Transverse colon (tissue), 4 donors: ENCODE measurements around the gene ANKRD1. TPM values are rescaled to one million over a fixed set of nuclear protein-coding genes. Genes with fewer than 3 reads are reported as not detected.

ENCODE experiments used
- DNase-seq: peaks from one replicate; pipeline ENCODE4 v3.0.0-alpha.2; 2019
- H3K27ac ChIP-seq, 4 donors: fragments of 200-600 bp; sonication (generic); 2 replicates each; pipeline ENCODE4 v1.5.1; 2016 to 2018; ENCODE audit warnings: inconsistent platforms in 4 of 4
- H3K27me3 ChIP-seq: fragments of 200-600 bp; sonication (generic); 2 replicates; pipeline ENCODE4 v1.5.1; 2017; ENCODE audit warnings: inconsistent platforms
- H3K36me3 ChIP-seq, 4 donors: fragments of 200-600 bp; sonication (generic); 2 replicates each; pipeline ENCODE4 v1.5.1; 2017 to 2019; ENCODE audit warnings: inconsistent platforms in 4 of 4
- H3K4me1 ChIP-seq, 4 donors: fragments of 200-600 bp; sonication (generic); 2 replicates each; pipeline ENCODE4 v1.5.1; 2017 to 2020; ENCODE audit warnings: inconsistent platforms in 4 of 4
- H3K4me3 ChIP-seq, 4 donors: fragments of 200-600 bp; sonication (generic); 1 replicate in 1 of 4; 2 replicates in 3 of 4; pipeline versions ENCODE4 v1.5.1 to v1.6.1; 2017 to 2019; ENCODE audit warnings: inconsistent platforms in 4 of 4
- H3K9me3 ChIP-seq, 2 donors: fragments of 200-600 bp; sonication (generic); 2 replicates each; pipeline ENCODE4 v1.5.1; 2017 to 2019; ENCODE audit warnings: inconsistent platforms in 2 of 2
- CTCF ChIP-seq, 5 experiments: fragments of 200-600 bp in 3 of 5; fragments of 450-650 bp in 2 of 5; sonication (generic) in 3 of 5; IDR thresholded peaks; 1 replicate in 2 of 5; 2 replicates in 3 of 5; pipeline ENCODE4 v1.5.1; 2016 to 2017; ENCODE audit warnings: antibody characterized with exemption in 5 of 5, inconsistent platforms in 3 of 5, mild to moderate bottlenecking in 2 of 5, moderate library complexity in 1 of 5
- EP300 ChIP-seq: sonication (generic); formaldehyde crosslinking; IDR thresholded peaks from one replicate; pipeline ENCODE4 v1.6.1; 2017; ENCODE audit warnings: antibody characterized with exemption, low read depth
- POLR2A ChIP-seq: fragments of 450-650 bp; IDR thresholded peaks from one replicate; pipeline ENCODE4 v1.6.1; 2016; ENCODE audit warnings: antibody characterized with exemption, mild to moderate bottlenecking, moderate library complexity
- POLR2AphosphoS5 ChIP-seq, 3 donors: sonication (generic); formaldehyde crosslinking; IDR thresholded peaks; one replicate each; pipeline ENCODE4 v1.6.1; 2016; ENCODE audit warnings: antibody characterized with exemption in 3 of 3
- WGBS, 2 donors: methylation state at CpG; one replicate each; pipeline ENCODE4 v1.1.5; 2018; ENCODE audit warnings: low coverage in 1 of 2; 5-methylcytosine and 5-hydroxymethylcytosine counted together
- in situ Hi-C, 4 donors: fragments of 200-750 bp; cut with MboI; loops; one replicate each; pipeline versions ENCODE4 v1.15.0 to v1.15.1; 2017; ENCODE audit warnings: low sequenced_read_pairs in 3 of 4, low pct_ligation_motif_present in 1 of 4, low pct_unique_long_range_greater_than_20kb in 1 of 4
- intact Hi-C: fragments of 100-400 bp; cut with DNase I; formaldehyde crosslinking; loops from one replicate; pipeline ENCODE4 v1.15.1; 2023; ENCODE audit warnings: low total_unique reads
- total RNA-seq, 4 donors: library from RNA; depleted of rRNA; stranded (reverse); fragments of >200 nt; gene quantifications; one replicate each; pipeline ENCODE4 v1.1.0, GENCODE V29; 2016

ANKRD1 gene
- total RNA-seq, 4 donors from 2014 or later: not detected

DNA sequence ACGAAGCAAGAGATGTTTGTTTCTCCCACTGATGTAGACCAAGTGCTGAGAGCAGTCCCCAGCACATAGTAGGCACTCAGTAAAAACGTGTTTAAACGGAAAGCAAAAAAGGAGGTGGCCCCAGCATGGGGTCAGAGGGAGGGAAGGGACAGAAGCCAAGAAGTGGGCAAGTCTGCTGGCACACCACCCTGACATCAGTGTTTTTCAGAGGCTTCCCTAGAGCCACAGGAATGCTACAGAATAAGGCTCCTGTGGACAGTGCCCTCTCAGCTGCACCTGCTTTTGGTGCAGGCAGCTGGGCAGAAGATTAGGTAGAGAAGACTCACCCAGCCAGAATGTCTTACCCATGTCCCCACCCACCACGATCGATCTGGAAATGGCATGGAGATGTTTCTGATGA is 8.3 kb upstream of the ANKRD1 start:
- no peak overlapping the region for H3K4me3 ChIP-seq
- peaks cover 0 to 7% (median 5%) of the 10 kb centered on the region in 4 donors for H3K4me1 ChIP-seq
- intact Hi-C loops (no loop called here), in situ Hi-C loops (no loop called here)
- no peaks in the 10 kb centered on the region for H3K9me3 ChIP-seq
- 48 to 73% methylated on average over 3 to 5 of the region's 5 CpGs for WGBS, 2 donors
- H3K27ac ChIP-seq: no peak overlapping the region
- peaks cover 10% of the 10 kb centered on the region for H3K27me3 ChIP-seq
- DNase-seq: no peak
- no peak for TF ChIP-seq CTCF (IDR thresholded peaks at IDR 0.05)
- TF ChIP-seq POLR2A: no peak
- no peaks in the 10 kb centered on the region for H3K36me3 ChIP-seq

- Histone ChIP-seq H3K4me3 (no peak overlapping the region), H3K4me1 (peaks cover 0 to 7% (median 5%) of the 10 kb centered on the region in 4 donors), H3K27ac (no peak overlapping the region), H3K36me3 (no peaks in the 10 kb centered on the region), H3K27me3 (peaks cover 10% of the 10 kb centered on the region), H3K9me3 (no peaks in the 10 kb centered on the region)
- intact Hi-C loops: no loop called here
- in situ Hi-C loops: no loop called here
- TF ChIP-seq POLR2A: no peak
- TF ChIP-seq POLR2AphosphoS5 (IDR thresholded peaks at IDR 0.05): no peak
- WGBS, 2 donors: 82 to 88% methylated on average over 2 of the region's 2 CpGs
- no peak for DNase-seq
Measured at GRCh38 chr10:90927293-90927692, 6.4 kb upstream of the ANKRD1 start.

DNA sequence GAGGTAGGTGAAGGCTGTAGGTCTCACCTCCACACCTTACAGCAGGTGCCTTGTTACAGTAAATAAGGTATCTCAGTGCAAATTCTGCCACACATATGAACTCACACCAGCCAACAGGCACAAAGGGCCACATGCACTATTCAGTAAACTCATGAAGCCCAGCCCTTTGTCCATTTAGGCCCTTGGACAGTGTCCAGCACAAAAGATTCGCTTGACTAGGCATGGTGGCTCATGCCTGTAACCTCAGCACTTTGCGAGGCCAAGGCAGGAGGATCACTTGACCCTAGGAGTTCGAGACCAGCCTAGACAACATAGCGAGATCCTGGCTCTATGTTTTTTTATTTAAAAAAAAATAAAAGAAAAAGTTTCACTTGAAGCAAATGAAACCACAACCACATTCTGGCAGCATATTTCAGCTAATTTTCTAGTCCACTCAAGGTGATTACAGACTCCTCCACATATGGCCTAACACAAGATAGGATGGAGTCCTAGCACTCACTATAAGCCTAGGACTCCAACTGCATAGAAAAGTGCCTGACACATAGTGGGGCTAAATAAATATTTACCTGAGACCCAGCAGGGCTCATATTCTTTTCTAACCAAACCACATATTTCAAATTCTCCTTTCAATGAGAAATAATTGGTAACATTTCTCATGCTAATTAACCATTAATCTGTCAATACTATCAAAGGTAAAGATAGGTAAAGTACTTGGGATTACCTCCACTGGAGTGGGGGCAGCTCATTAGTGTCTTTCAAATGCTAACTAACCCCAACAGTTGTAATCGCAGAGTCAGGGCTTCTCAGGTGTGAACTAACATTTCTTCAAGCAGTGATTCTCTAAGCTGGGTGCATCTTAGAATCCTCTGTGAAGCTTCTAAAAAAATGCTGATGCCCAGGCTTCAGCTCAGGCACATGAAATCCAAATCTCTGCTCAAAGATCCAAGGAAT is 4.5 kb upstream of the ANKRD1 start:
- Histone ChIP-seq H3K27me3 (peaks cover 7% of the 10 kb centered on the region), H3K36me3 (no peaks in the 10 kb centered on the region), H3K4me3 (no peak overlapping the region), H3K9me3 (no peaks in the 10 kb centered on the region), H3K4me1 (peaks cover 0 to 5% (median 2%) of the 10 kb centered on the region in 4 donors), H3K27ac (no peak overlapping the region)
- intact Hi-C loops (no loop called here), in situ Hi-C loops (no loop called here)
- 90 to 100% methylated on average over 3 to 5 of the region's 5 CpGs for WGBS, 2 donors
- no peak for DNase-seq
- no peak for TF ChIP-seq CTCF (IDR thresholded peaks at IDR 0.05)
- no peak for TF ChIP-seq POLR2A
- TF ChIP-seq POLR2AphosphoS5 (IDR thresholded peaks at IDR 0.05): no peak
- TF ChIP-seq EP300: no peak

DNA sequence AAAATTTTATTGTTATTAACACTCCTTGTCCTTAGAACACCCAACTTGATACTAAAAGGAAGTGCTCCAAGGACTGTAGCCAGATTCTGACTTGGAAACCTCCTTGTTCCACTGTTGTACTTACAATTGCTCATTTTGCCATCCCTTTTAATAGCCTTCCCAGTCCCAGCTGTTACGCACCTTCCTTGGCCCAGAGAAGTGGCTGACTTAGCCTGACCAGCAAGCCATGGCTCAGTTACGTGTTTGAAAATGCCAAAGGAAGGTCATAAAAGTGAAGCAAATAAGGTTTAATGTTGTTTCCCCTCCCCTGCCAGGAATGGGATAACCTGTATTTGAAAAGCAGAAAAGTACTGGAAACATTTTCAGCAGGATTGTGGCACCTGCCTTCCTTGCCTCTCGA is 3.7 kb upstream of the ANKRD1 start:
- intact Hi-C loops (no loop called here), in situ Hi-C loops (loop anchor here in 1 of 4 donors (25.0 kb wide), 1 partner anchor 313 kb away; no protein-coding TSS in a partner anchor)
- 73 to 77% methylated on average over 3 of the region's 3 CpGs for WGBS, 2 donors
- Histone ChIP-seq H3K4me1 (no peaks in the 10 kb centered on the region), H3K9me3 (no peaks in the 10 kb centered on the region), H3K36me3 (no peaks in the 10 kb centered on the region), H3K27me3 (peaks cover 9% of the 10 kb centered on the region), H3K4me3 (no peak overlapping the region), H3K27ac (no peak overlapping the region)
- TF ChIP-seq POLR2A: no peak
- no peak for TF ChIP-seq CTCF (IDR thresholded peaks at IDR 0.05)
- TF ChIP-seq POLR2AphosphoS5 (IDR thresholded peaks at IDR 0.05): no peak
- TF ChIP-seq EP300: no peak
- no peak for DNase-seq
